ENCODE measurements around the gene SFMBT2.

DNA sequence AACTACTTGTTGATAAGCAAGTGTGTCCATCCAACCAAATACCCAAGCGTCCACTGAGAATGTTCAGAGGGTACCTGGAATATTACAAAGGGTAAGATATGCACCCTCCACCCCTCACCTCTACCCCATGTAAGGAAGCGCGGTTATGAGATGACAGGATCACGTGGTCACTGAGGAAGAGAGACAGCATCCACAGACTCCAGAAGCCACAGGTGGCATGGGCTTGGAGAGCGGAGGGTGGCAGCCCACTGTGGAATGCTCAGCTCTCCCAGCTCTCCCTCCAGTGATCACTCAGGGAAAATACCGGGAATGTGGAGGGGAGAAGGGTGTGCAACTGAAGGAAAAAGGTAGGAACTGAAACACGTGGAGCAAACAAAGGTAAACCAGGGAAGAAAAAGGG is 25.7 kb downstream of the SFMBT2 start:
- TF ChIP-seq, protein P1, sequence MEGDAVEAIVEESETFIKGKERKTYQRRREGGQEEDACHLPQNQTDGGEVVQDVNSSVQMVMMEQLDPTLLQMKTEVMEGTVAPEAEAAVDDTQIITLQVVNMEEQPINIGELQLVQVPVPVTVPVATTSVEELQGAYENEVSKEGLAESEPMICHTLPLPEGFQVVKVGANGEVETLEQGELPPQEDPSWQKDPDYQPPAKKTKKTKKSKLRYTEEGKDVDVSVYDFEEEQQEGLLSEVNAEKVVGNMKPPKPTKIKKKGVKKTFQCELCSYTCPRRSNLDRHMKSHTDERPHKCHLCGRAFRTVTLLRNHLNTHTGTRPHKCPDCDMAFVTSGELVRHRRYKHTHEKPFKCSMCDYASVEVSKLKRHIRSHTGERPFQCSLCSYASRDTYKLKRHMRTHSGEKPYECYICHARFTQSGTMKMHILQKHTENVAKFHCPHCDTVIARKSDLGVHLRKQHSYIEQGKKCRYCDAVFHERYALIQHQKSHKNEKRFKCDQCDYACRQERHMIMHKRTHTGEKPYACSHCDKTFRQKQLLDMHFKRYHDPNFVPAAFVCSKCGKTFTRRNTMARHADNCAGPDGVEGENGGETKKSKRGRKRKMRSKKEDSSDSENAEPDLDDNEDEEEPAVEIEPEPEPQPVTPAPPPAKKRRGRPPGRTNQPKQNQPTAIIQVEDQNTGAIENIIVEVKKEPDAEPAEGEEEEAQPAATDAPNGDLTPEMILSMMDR (conservative IDR thresholded peaks at IDR 0.05; ENCODE audit: low read length), result no peak
- TF ChIP-seq EZH2phosphoT487 (IDR thresholded peaks at IDR 0.05; ENCODE audit: borderline replicate concordance, low read depth, low read length), result no peak

Measured in OCI-LY7 (cell line).